HCT116 (cell line): ENCODE data around the gene UVSSA.

Experiments
- CTCF ChIP-seq, 3 experiments: fragments of 200-600 bp in 1 of 3; sonication (generic) in 1 of 3; IDR thresholded peaks in 2 of 3; conservative IDR thresholded peaks in 1 of 3; 2 replicates each; pipeline ENCODE4 v1.5.1; 2012 to 2017; ENCODE audit warnings: low read depth in 2 of 3, low read length in 2 of 3, antibody characterized with exemption in 1 of 3, borderline replicate concordance in 1 of 3, control low read depth in 1 of 3, mild to moderate bottlenecking in 1 of 3, mixed read lengths in 1 of 3, mixed run types in 1 of 3, moderate library complexity in 1 of 3; ENCODE audit not compliant: insufficient read depth in 1 of 3
- ELF1 ChIP-seq: IDR thresholded peaks from 2 replicates; pipeline ENCODE4 v1.6.1; 2012; ENCODE audit warnings: low read depth, borderline replicate concordance
- EZH2 ChIP-seq: fragments of 200-600 bp; sonication (generic); IDR thresholded peaks from 2 replicates; pipeline ENCODE4 v1.6.1; 2017; ENCODE audit warnings: antibody characterized with exemption, mixed run types
- EZH2phosphoT487 ChIP-seq: fragments of 200-600 bp; IDR thresholded peaks from 2 replicates; pipeline ENCODE4 v1.6.1; 2018; ENCODE audit warnings: antibody characterized with exemption, borderline replicate concordance
- POLR2A ChIP-seq: IDR thresholded peaks from 2 replicates; pipeline ENCODE4 v1.7.0; 2011; ENCODE audit warnings: borderline replicate concordance; ENCODE audit not compliant: insufficient read depth, insufficient read length; ENCODE audit errors: extremely low read depth
- POLR2AphosphoS5 ChIP-seq: IDR thresholded peaks from 2 replicates; pipeline ENCODE4 v1.6.1; 2011; ENCODE audit warnings: mild to moderate bottlenecking, low read depth, low read length, moderate library complexity
- RAD21 ChIP-seq: IDR thresholded peaks from 2 replicates; pipeline ENCODE4 v1.6.1; 2012; ENCODE audit warnings: low read depth, mild to moderate bottlenecking
- YY1 ChIP-seq: IDR thresholded peaks from 2 replicates; pipeline ENCODE4 v1.6.1; 2011; ENCODE audit warnings: low read length, low read depth, moderate library complexity, mild to moderate bottlenecking; ENCODE audit not compliant: insufficient replicate concordance; ENCODE audit errors: extremely low read depth
- ZBTB33 ChIP-seq: IDR thresholded peaks from 2 replicates; pipeline ENCODE4 v1.6.1; 2011; ENCODE audit warnings: mild to moderate bottlenecking, low read length, moderate library complexity; ENCODE audit not compliant: insufficient replicate concordance; ENCODE audit errors: extremely low read depth
- ZFX ChIP-seq: fragments of 450-650 bp; IDR thresholded peaks from 2 replicates; pipeline ENCODE4 v1.6.1; 2017

- TF ChIP-seq POLR2AphosphoS5 (no peak), ZFX (no peak), CTCF (IDR thresholded peaks at IDR 0.05 in 2 of 3, conservative IDR thresholded peaks at IDR 0.05 in 1 of 3; ENCODE audit: borderline replicate concordance in 1 of 3, insufficient read depth in 1 of 3, low read depth in 2 of 3, low read length in 2 of 3) (no peak), POLR2A (no peak), EZH2phosphoT487 (no peak), EZH2 (no peak), ELF1 (no peak), ZBTB33 (no peak), RAD21 (no peak), YY1 (no peak)
These were observed 15.0 kb downstream of the UVSSA start for GRCh38 chr4:1362046-1362445.
